GM23248 (cell line): ENCODE results near the gene ZBTB16. TPM values are rescaled to one million over a fixed set of nuclear protein-coding genes. Genes with fewer than 3 reads are reported as not detected.

ENCODE experiments used
- DNase-seq: peaks from one replicate; pipeline ENCODE4 v3.0.0-alpha.2; 2015
- H2AFZ ChIP-seq: fragments of 200-600 bp; sonication (generic); 2 replicates; pipeline ENCODE4 v1.6.1; 2016; ENCODE audit warnings: antibody characterized with exemption
- H3F3A ChIP-seq: fragments of 200-600 bp; sonication (generic); 2 replicates; pipeline ENCODE4 v1.6.1; 2016; ENCODE audit warnings: mild to moderate bottlenecking, antibody characterized with exemption, mixed run types; ENCODE audit not compliant: insufficient read depth
- H3K27ac ChIP-seq: fragments of 200-600 bp; sonication (generic); 2 replicates; pipeline ENCODE4 v1.5.1; 2016; ENCODE audit warnings: mild to moderate bottlenecking
- H3K27me3 ChIP-seq: fragments of 200-600 bp; sonication (generic); replicated peaks from 2 replicates; pipeline ENCODE4 v1.6.1; 2016; ENCODE audit warnings: mild to moderate bottlenecking; ENCODE audit not compliant: insufficient read depth
- H3K36me3 ChIP-seq: fragments of 200-600 bp; sonication (generic); 2 replicates; pipeline ENCODE4 v1.6.1; 2016; ENCODE audit warnings: low read depth, mild to moderate bottlenecking
- H3K4me1 ChIP-seq: fragments of 200-600 bp; sonication (generic); 2 replicates; pipeline ENCODE4 v1.6.1; 2016; ENCODE audit warnings: mild to moderate bottlenecking; ENCODE audit not compliant: insufficient read depth
- H3K4me2 ChIP-seq: fragments of 200-600 bp; sonication (generic); one replicate; pipeline ENCODE4 v1.6.1; 2016; ENCODE audit warnings: mild to moderate bottlenecking; ENCODE audit not compliant: unreplicated experiment
- H3K4me3 ChIP-seq: fragments of 200-600 bp; sonication (generic); 2 replicates; pipeline ENCODE4 v1.5.1; 2016; ENCODE audit warnings: mild to moderate bottlenecking
- H3K79me2 ChIP-seq: fragments of 200-600 bp; sonication (generic); 2 replicates; pipeline ENCODE4 v1.6.1; 2016; ENCODE audit warnings: mild to moderate bottlenecking; ENCODE audit not compliant: insufficient read depth
- H3K9ac ChIP-seq: fragments of 200-600 bp; sonication (generic); 2 replicates; pipeline ENCODE4 v1.6.1; 2016; ENCODE audit warnings: mild to moderate bottlenecking
- H3K9me2 ChIP-seq: fragments of 200-600 bp; sonication (generic); 2 replicates; pipeline ENCODE4 v1.6.1; 2016; ENCODE audit warnings: mixed run types, mild to moderate bottlenecking, moderate library complexity; ENCODE audit not compliant: insufficient read depth
- H3K9me3 ChIP-seq: fragments of 200-600 bp; sonication (generic); one replicate; pipeline ENCODE4 v1.6.1; 2017; ENCODE audit warnings: low read depth
- H4K20me1 ChIP-seq: fragments of 200-600 bp; sonication (generic); 2 replicates; pipeline ENCODE4 v1.6.0; 2016; ENCODE audit not compliant: insufficient read depth
- EZH2 ChIP-seq: fragments of 200-600 bp; sonication (generic); IDR thresholded peaks from 2 replicates; pipeline ENCODE4 v1.6.1; 2018; ENCODE audit warnings: antibody characterized with exemption, mild to moderate bottlenecking; ENCODE audit not compliant: insufficient read depth, poor library complexity, severe bottlenecking
- EZH2phosphoT487 ChIP-seq: fragments of 200-600 bp; sonication (generic); IDR thresholded peaks from 2 replicates; pipeline ENCODE4 v1.6.1; 2018; ENCODE audit warnings: antibody characterized with exemption, moderate library complexity, mild to moderate bottlenecking, low read depth; ENCODE audit not compliant: insufficient read depth
- WGBS, 2 experiments: methylation state at CpG; one replicate each; pipeline ENCODE4 v1.1.6; 2015 to 2017; ENCODE audit warnings: low lambda C conversion rate in 2 of 2, low coverage in 1 of 2; ENCODE audit errors: missing lambda C conversion rate in 2 of 2; 5-methylcytosine and 5-hydroxymethylcytosine counted together
- in situ Hi-C: fragments of 300-500 bp; cut with MboI; formaldehyde crosslinking; loops from 2 replicates; pipeline ENCODE4 v1.15.0; 2020
- polyA plus RNA-seq: library from polyadenylated mRNA; unstranded; fragments of >200 nt; fragmentation: Nextera tagmentation; extraction: Ambion mirVana; gene quantifications from 2 replicates; pipeline ENCODE4 v1.2.1, GENCODE V29; 2016
- total RNA-seq: library from RNA; depleted of rRNA; stranded (reverse); fragments of >200 nt; shearing (Covaris generic); gene quantifications from 2 replicates; pipeline ENCODE4 v1.2.3, GENCODE V29; 2014

ZBTB16 gene
- total and polyA plus RNA-seq, 2 experiments from 2014 or later, result not detected

DNA sequence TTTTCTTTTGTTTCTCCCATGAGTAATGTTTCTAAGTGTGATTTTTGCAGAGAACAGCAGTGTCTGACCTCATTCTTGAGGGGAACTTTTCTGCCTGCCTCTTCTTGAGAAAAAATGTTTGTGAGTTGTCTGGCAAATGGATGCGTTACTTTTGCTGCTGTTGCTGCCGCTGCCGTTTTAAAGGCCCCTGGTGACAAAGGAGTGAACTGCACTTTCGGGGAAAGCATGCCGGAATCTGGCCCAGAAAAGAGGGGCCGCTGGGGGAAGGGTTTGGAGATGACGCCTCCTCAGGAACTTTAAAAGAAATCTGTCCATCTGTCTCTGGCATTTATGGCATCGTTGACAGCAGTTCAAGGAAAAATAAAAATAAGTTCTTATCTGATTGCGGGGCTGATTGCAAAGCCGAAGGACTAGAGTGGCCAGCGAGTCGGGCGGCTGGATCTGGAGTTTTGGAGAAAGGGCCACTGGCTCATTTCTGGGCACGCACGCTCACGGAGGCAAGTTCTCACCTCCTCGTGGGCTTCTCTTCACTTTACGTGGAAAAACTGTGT is 16.5 kb downstream of the ZBTB16 start:
- Histone ChIP-seq H3K9me2 (no peaks in the 10 kb centered on the region), H3K79me2 (no peaks in the 10 kb centered on the region), H3K4me3 (peak overlapping the region; percentile 51), H3F3A (0 out of 2 replicates have a peak, but pooled peaks cover 5% of the 10 kb centered on the region), H3K4me1 (no peaks in the 10 kb centered on the region), H2AFZ (peak overlapping the region; percentile 52; the same call in 1 of the 2 replicates), H3K9ac (no peak overlapping the region), H3K36me3 (no peaks in the 10 kb centered on the region), H3K9me3 (no peaks in the 10 kb centered on the region), H3K27ac (no peak overlapping the region), H4K20me1 (no peaks in the 10 kb centered on the region), H3K27me3 (peaks cover 19% of the 10 kb centered on the region), H3K4me2 (peak overlapping the region; percentile 70)
- in situ Hi-C loops, result no loop called here
- TF ChIP-seq EZH2phosphoT487, result no peak
- no peak for TF ChIP-seq EZH2
- DNase-seq, result peak; percentile 85
- WGBS, 2 experiments, result 6 to 11% methylated on average over 18 of the region's 18 CpGs

DNA sequence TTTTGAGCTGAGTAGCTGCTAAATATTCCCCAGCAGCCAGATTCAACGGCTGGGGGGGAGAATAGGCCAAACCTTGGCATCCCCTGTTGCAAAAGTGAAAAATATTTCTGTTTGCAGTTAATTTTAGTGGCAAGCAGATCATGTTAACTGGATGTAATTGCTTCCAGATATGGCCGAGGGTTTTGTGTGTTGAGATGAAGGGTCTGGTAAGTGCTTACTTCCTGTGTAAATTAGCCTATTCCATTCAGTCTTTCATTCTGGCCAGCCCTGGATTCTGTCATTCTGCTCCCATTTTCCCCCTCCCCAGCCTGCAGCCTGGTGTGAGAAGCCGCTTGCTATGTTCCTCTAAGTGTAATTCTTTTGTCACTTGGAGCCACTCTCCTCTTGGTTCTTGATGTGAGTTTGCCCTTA is 17.4 kb downstream of the ZBTB16 start:
- Histone ChIP-seq H2AFZ (no peak overlapping the region), H3K4me3 (no peak overlapping the region), H3K9ac (no peak overlapping the region), H3K9me2 (no peaks in the 10 kb centered on the region), H4K20me1 (no peaks in the 10 kb centered on the region), H3F3A (0 out of 2 replicates have a peak, but pooled peaks cover 5% of the 10 kb centered on the region), H3K9me3 (no peaks in the 10 kb centered on the region), H3K4me2 (no peak overlapping the region), H3K79me2 (no peaks in the 10 kb centered on the region), H3K27ac (no peak overlapping the region), H3K27me3 (peaks cover 19% of the 10 kb centered on the region), H3K4me1 (0 out of 2 replicates have a peak, but pooled peaks cover 3% of the 10 kb centered on the region), H3K36me3 (no peaks in the 10 kb centered on the region)
- 33 to 34% methylated on average over 3 of the region's 3 CpGs for WGBS, 2 experiments
- in situ Hi-C loops, result no loop called here
- no peak for TF ChIP-seq EZH2phosphoT487
- TF ChIP-seq EZH2, result no peak
- DNase-seq, result no peak

- H3K27ac ChIP-seq, result no peak overlapping the region
- no peaks in the 10 kb centered on the region for H3K9me2 ChIP-seq
- in situ Hi-C loops, result no loop called here
- H3K4me3 ChIP-seq, result no peak overlapping the region
- WGBS, 2 experiments, result 83 to 86% methylated on average over 9 of the region's 9 CpGs
- no peaks in the 10 kb centered on the region for H3K79me2 ChIP-seq
- no peak overlapping the region for H3K9ac ChIP-seq
- no peak for DNase-seq
- H3K4me1 ChIP-seq, result 0 out of 2 replicates have a peak, but pooled peaks cover 3% of the 10 kb centered on the region
- no peak overlapping the region for H3K4me2 ChIP-seq
- peaks cover 19% of the 10 kb centered on the region for H3K27me3 ChIP-seq
- H4K20me1 ChIP-seq, result no peaks in the 10 kb centered on the region
- no peak overlapping the region for H2AFZ ChIP-seq
- 0 out of 2 replicates have a peak, but pooled peaks cover 5% of the 10 kb centered on the region for H3F3A ChIP-seq
- H3K36me3 ChIP-seq, result no peaks in the 10 kb centered on the region
- TF ChIP-seq EZH2 (no peak), EZH2phosphoT487 (no peak)
- H3K9me3 ChIP-seq, result no peaks in the 10 kb centered on the region
Observed at GRCh38 chr11:114077482-114078305, 18.2 kb downstream of the ZBTB16 start.

- H3K4me3 ChIP-seq, result no peak overlapping the region
- no peaks in the 10 kb centered on the region for H3K9me2 ChIP-seq
- no peak overlapping the region for H3K9ac ChIP-seq
- no peak overlapping the region for H2AFZ ChIP-seq
- H3K4me2 ChIP-seq, result no peak overlapping the region
- DNase-seq, result no peak
- no peaks in the 10 kb centered on the region for H3K79me2 ChIP-seq
- H3K4me1 ChIP-seq, result 0 out of 2 replicates have a peak, but pooled peaks cover 3% of the 10 kb centered on the region
- H3F3A ChIP-seq, result 0 out of 2 replicates have a peak, but pooled peaks cover 5% of the 10 kb centered on the region
- no peak for TF ChIP-seq EZH2phosphoT487
- TF ChIP-seq EZH2, result no peak
- no peaks in the 10 kb centered on the region for H3K9me3 ChIP-seq
- in situ Hi-C loops, result no loop called here
- H4K20me1 ChIP-seq, result no peaks in the 10 kb centered on the region
- H3K36me3 ChIP-seq, result no peaks in the 10 kb centered on the region
- H3K27me3 ChIP-seq, result peaks cover 19% of the 10 kb centered on the region
- no peak overlapping the region for H3K27ac ChIP-seq
- 91 to 98% methylated on average over 4 of the region's 4 CpGs for WGBS, 2 experiments
Observed at GRCh38 chr11:114078423-114078822, 18.9 kb downstream of the ZBTB16 start.
